GM19351 (cell line): ENCODE results near the gene VPS29.
"Not testable (repeated sequence)": the region's sequence is repeated elsewhere in the genome, so short reads cannot be mapped to it uniquely, and the experiment has no call there.

Experiments
- ATAC-seq: cut with Tn5 transposase; IDR thresholded peaks from one replicate; pipeline ENCODE4 v1.9.1; 2021; ENCODE audit warnings: mild to moderate bottlenecking, moderate library complexity; ENCODE audit not compliant: unreplicated experiment

Gene VPS29

GRCh38 chr12:110501752-110502738 is at the start of gene VPS29, which contains the start of gene RAD9B:
Gene VPS29, minus strand, starts transcription at chr12:110502111. Its CDS starts 60 bp downstream, at chr12:110502051.
Gene RAD9B, plus strand, starts transcription at chr12:110502331. Its CDS starts 7 bp downstream, at chr12:110502338.
- peak; percentile 91 for ATAC-seq

GRCh38 chr12:110550981-110551380 is 49.1 kb upstream of the VPS29 start:
- ATAC-seq: no peak

GRCh38 chr12:110549716-110550115 is 47.8 kb upstream of the VPS29 start:
- no peak for ATAC-seq

GRCh38 chr12:110548678-110549077 is 46.8 kb upstream of the VPS29 start:
- ATAC-seq: no peak

GRCh38 chr12:110547090-110547489 is 45.2 kb upstream of the VPS29 start:
- ATAC-seq: no peak

- no peak for ATAC-seq
Measured at GRCh38 chr12:110546339-110546738, 44.4 kb upstream of the VPS29 start.

- ATAC-seq: no peak
Measured at GRCh38 chr12:110545812-110546211, 43.9 kb upstream of the VPS29 start.

GRCh38 chr12:110545259-110545658 is 43.3 kb upstream of the VPS29 start:
- ATAC-seq: not testable (repeated sequence)

- ATAC-seq: no peak
Measured at GRCh38 chr12:110543965-110544364, 42.1 kb upstream of the VPS29 start.

GRCh38 chr12:110543252-110543959 is 41.5 kb upstream of the VPS29 start:
- no peak for ATAC-seq

- ATAC-seq: no peak
Measured at GRCh38 chr12:110540048-110540447, 38.1 kb upstream of the VPS29 start.

- ATAC-seq: no peak
Measured at GRCh38 chr12:110538869-110539622, 37.1 kb upstream of the VPS29 start.

GRCh38 chr12:110537605-110538409 is 35.9 kb upstream of the VPS29 start:
- ATAC-seq: no peak

- ATAC-seq: no peak
Measured at GRCh38 chr12:110536834-110537604, 35.1 kb upstream of the VPS29 start.

GRCh38 chr12:110534811-110535210 is 32.9 kb upstream of the VPS29 start:
- ATAC-seq: no peak

GRCh38 chr12:110533607-110534006 is 31.7 kb upstream of the VPS29 start:
- ATAC-seq: no peak

- ATAC-seq: no peak
Measured at GRCh38 chr12:110532644-110533043, 30.7 kb upstream of the VPS29 start.

- ATAC-seq: peak; percentile 90
Measured at GRCh38 chr12:110531741-110532333, 29.9 kb upstream of the VPS29 start.

GRCh38 chr12:110530511-110530910 is 28.6 kb upstream of the VPS29 start:
- ATAC-seq: no peak
